ENCODE results near the gene KRTAP4-16. TPM values are rescaled to one million over a fixed set of nuclear protein-coding genes. Genes with fewer than 3 reads are reported as not detected.
"Not testable (repeated sequence)": the region's sequence is repeated elsewhere in the genome, so short reads cannot be mapped to it uniquely, and the experiment has no call there.

KRTAP4-16 gene
- polyA plus RNA-seq, 4 donors = not detected

GRCh38 chr17:41096055-41096454, 6.0 kb downstream of the KRTAP4-16 start:
- FAIRE-seq = no peak
- no peak for DNase-seq

GRCh38 chr17:41088760-41089352, 13.2 kb downstream of the KRTAP4-16 start:
- H3K27ac ChIP-seq (ENCODE audit: low read depth in 1 of 3, low read length in 2 of 3); H3K36me3 ChIP-seq (ENCODE audit: control insufficient read depth in 3 of 3, insufficient read depth in 2 of 3, low read depth in 1 of 3, low read length in 3 of 3); H3K4me1 ChIP-seq (ENCODE audit: control insufficient read depth in 3 of 3, insufficient read depth in 2 of 3, low read depth in 1 of 3, low read length in 2 of 3); H3K9me3 ChIP-seq (ENCODE audit: control insufficient read depth in 2 of 2, insufficient read depth in 1 of 2, low read depth in 1 of 2, low read length in 1 of 2); FAIRE-seq; H3K4me3 ChIP-seq (ENCODE audit: low read depth in 1 of 3, low read length in 3 of 3); DNase-seq; H3K27me3 ChIP-seq (ENCODE audit: control insufficient read depth in 3 of 3, insufficient read depth in 3 of 3, low read length in 3 of 3): not testable (repeated sequence)
- 55 to 78% (median 62%) methylated on average over 4 of the region's 4 CpGs for WGBS, 3 donors

More at GRCh38 chr17:41096055-41096454, 6.0 kb downstream of the KRTAP4-16 start:
- H3K4me3 ChIP-seq (ENCODE audit: low read depth in 1 of 3, low read length in 3 of 3) = no peak overlapping the region
- peaks cover 0 to 7% (median 2%) of the 10 kb centered on the region in 3 donors for H3K27me3 ChIP-seq (ENCODE audit: control insufficient read depth in 3 of 3, insufficient read depth in 3 of 3, low read length in 3 of 3)
- no peaks in the 10 kb centered on the region for H3K4me1 ChIP-seq (ENCODE audit: control insufficient read depth in 3 of 3, insufficient read depth in 2 of 3, low read depth in 1 of 3, low read length in 2 of 3)
- H3K27ac ChIP-seq (ENCODE audit: low read depth in 1 of 3, low read length in 2 of 3) = no peak overlapping the region
- H3K9me3 ChIP-seq (ENCODE audit: control insufficient read depth in 2 of 2, insufficient read depth in 1 of 2, low read depth in 1 of 2, low read length in 1 of 2) = no peaks in the 10 kb centered on the region
- H3K36me3 ChIP-seq (ENCODE audit: control insufficient read depth in 3 of 3, insufficient read depth in 2 of 3, low read depth in 1 of 3, low read length in 3 of 3) = no peaks in the 10 kb centered on the region
- 85 to 91% (median 86%) methylated on average over 7 of the region's 7 CpGs for WGBS, 3 donors

- H3K4me1 ChIP-seq (ENCODE audit: control insufficient read depth in 3 of 3, insufficient read depth in 2 of 3, low read depth in 1 of 3, low read length in 2 of 3); H3K4me3 ChIP-seq (ENCODE audit: low read depth in 1 of 3, low read length in 3 of 3); H3K27ac ChIP-seq (ENCODE audit: low read depth in 1 of 3, low read length in 2 of 3); FAIRE-seq; H3K36me3 ChIP-seq (ENCODE audit: control insufficient read depth in 3 of 3, insufficient read depth in 2 of 3, low read depth in 1 of 3, low read length in 3 of 3); H3K9me3 ChIP-seq (ENCODE audit: control insufficient read depth in 2 of 2, insufficient read depth in 1 of 2, low read depth in 1 of 2, low read length in 1 of 2); H3K27me3 ChIP-seq (ENCODE audit: control insufficient read depth in 3 of 3, insufficient read depth in 3 of 3, low read length in 3 of 3); DNase-seq: not testable (repeated sequence)
- WGBS, 3 donors = 66 to 80% (median 78%) methylated on average over 9 to 14 of the region's 14 CpGs
These were observed 17.7 kb downstream of the KRTAP4-16 start, which contains the start of gene KRTAP4-7 for GRCh38 chr17:41084100-41084856. Gene KRTAP4-7 (plus strand): TSS chr17:41084150. CDS start chr17:41084207, 57 bp downstream.

- not testable (repeated sequence) for FAIRE-seq; H3K27ac ChIP-seq (ENCODE audit: low read depth in 1 of 3, low read length in 2 of 3); H3K27me3 ChIP-seq (ENCODE audit: control insufficient read depth in 3 of 3, insufficient read depth in 3 of 3, low read length in 3 of 3); H3K36me3 ChIP-seq (ENCODE audit: control insufficient read depth in 3 of 3, insufficient read depth in 2 of 3, low read depth in 1 of 3, low read length in 3 of 3); H3K9me3 ChIP-seq (ENCODE audit: control insufficient read depth in 2 of 2, insufficient read depth in 1 of 2, low read depth in 1 of 2, low read length in 1 of 2); DNase-seq; H3K4me1 ChIP-seq (ENCODE audit: control insufficient read depth in 3 of 3, insufficient read depth in 2 of 3, low read depth in 1 of 3, low read length in 2 of 3); H3K4me3 ChIP-seq (ENCODE audit: low read depth in 1 of 3, low read length in 3 of 3)
- 59 to 79% (median 73%) methylated on average over 2 of the region's 2 CpGs for WGBS, 3 donors
These were observed 18.6 kb downstream of the KRTAP4-16 start for GRCh38 chr17:41083427-41083826.

- WGBS, 3 donors = 41 to 62% (median 55%) methylated on average over 4 of the region's 4 CpGs
- FAIRE-seq = no peak
- no peak for DNase-seq
These were observed 19.4 kb downstream of the KRTAP4-16 start for GRCh38 chr17:41082626-41083025.

GRCh38 chr17:41076788-41077187, 25.2 kb downstream of the KRTAP4-16 start:
- Histone ChIP-seq H3K36me3 (ENCODE audit: control insufficient read depth in 3 of 3, insufficient read depth in 2 of 3, low read depth in 1 of 3, low read length in 3 of 3) (no peaks in the 10 kb centered on the region), H3K4me1 (ENCODE audit: control insufficient read depth in 3 of 3, insufficient read depth in 2 of 3, low read depth in 1 of 3, low read length in 2 of 3) (no peaks in the 10 kb centered on the region), H3K27me3 (ENCODE audit: control insufficient read depth in 3 of 3, insufficient read depth in 3 of 3, low read length in 3 of 3) (peaks cover 0 to 3% (median 3%) of the 10 kb centered on the region in 3 donors), H3K27ac (ENCODE audit: low read depth in 1 of 3, low read length in 2 of 3) (no peak overlapping the region), H3K4me3 (ENCODE audit: low read depth in 1 of 3, low read length in 3 of 3) (no peak overlapping the region), H3K9me3 (ENCODE audit: control insufficient read depth in 2 of 2, insufficient read depth in 1 of 2, low read depth in 1 of 2, low read length in 1 of 2) (no peaks in the 10 kb centered on the region)
- no peak for FAIRE-seq
- no peak for DNase-seq

More at GRCh38 chr17:41082626-41083025, 19.4 kb downstream of the KRTAP4-16 start:
- H3K36me3 ChIP-seq (ENCODE audit: control insufficient read depth in 3 of 3, insufficient read depth in 2 of 3, low read depth in 1 of 3, low read length in 3 of 3) = no peaks in the 10 kb centered on the region
- H3K9me3 ChIP-seq (ENCODE audit: control insufficient read depth in 2 of 2, insufficient read depth in 1 of 2, low read depth in 1 of 2, low read length in 1 of 2) = no peaks in the 10 kb centered on the region
- H3K27me3 ChIP-seq (ENCODE audit: control insufficient read depth in 3 of 3, insufficient read depth in 3 of 3, low read length in 3 of 3) = peaks cover 0 to 3% (median 2%) of the 10 kb centered on the region in 3 donors
- H3K4me3 ChIP-seq (ENCODE audit: low read depth in 1 of 3, low read length in 3 of 3) = no peak overlapping the region
- H3K4me1 ChIP-seq (ENCODE audit: control insufficient read depth in 3 of 3, insufficient read depth in 2 of 3, low read depth in 1 of 3, low read length in 2 of 3) = no peaks in the 10 kb centered on the region
- H3K27ac ChIP-seq (ENCODE audit: low read depth in 1 of 3, low read length in 2 of 3) = no peak overlapping the region

- DNase-seq (no peak), FAIRE-seq (no peak)
- no peaks in the 10 kb centered on the region for H3K9me3 ChIP-seq (ENCODE audit: control insufficient read depth in 2 of 2, insufficient read depth in 1 of 2, low read depth in 1 of 2, low read length in 1 of 2)
- no peak overlapping the region for H3K4me3 ChIP-seq (ENCODE audit: low read depth in 1 of 3, low read length in 3 of 3)
- no peaks in the 10 kb centered on the region for H3K36me3 ChIP-seq (ENCODE audit: control insufficient read depth in 3 of 3, insufficient read depth in 2 of 3, low read depth in 1 of 3, low read length in 3 of 3)
- H3K4me1 ChIP-seq (ENCODE audit: control insufficient read depth in 3 of 3, insufficient read depth in 2 of 3, low read depth in 1 of 3, low read length in 2 of 3) = no peaks in the 10 kb centered on the region
- H3K27ac ChIP-seq (ENCODE audit: low read depth in 1 of 3, low read length in 2 of 3) = no peak overlapping the region
- peaks cover 0 to 3% (median 0%) of the 10 kb centered on the region in 3 donors for H3K27me3 ChIP-seq (ENCODE audit: control insufficient read depth in 3 of 3, insufficient read depth in 3 of 3, low read length in 3 of 3)
- 88 to 93% (median 89%) methylated on average over 2 of the region's 2 CpGs for WGBS, 3 donors
These were observed 28.3 kb downstream of the KRTAP4-16 start for GRCh38 chr17:41073676-41074075.

- Histone ChIP-seq H3K4me3 (ENCODE audit: low read depth in 1 of 3, low read length in 3 of 3) (no peak overlapping the region), H3K36me3 (ENCODE audit: control insufficient read depth in 3 of 3, insufficient read depth in 2 of 3, low read depth in 1 of 3, low read length in 3 of 3) (no peaks in the 10 kb centered on the region), H3K27me3 (ENCODE audit: control insufficient read depth in 3 of 3, insufficient read depth in 3 of 3, low read length in 3 of 3) (peaks cover 0 to 3% (median 0%) of the 10 kb centered on the region in 3 donors), H3K27ac (ENCODE audit: low read depth in 1 of 3, low read length in 2 of 3) (no peak overlapping the region), H3K4me1 (ENCODE audit: control insufficient read depth in 3 of 3, insufficient read depth in 2 of 3, low read depth in 1 of 3, low read length in 2 of 3) (no peaks in the 10 kb centered on the region), H3K9me3 (ENCODE audit: control insufficient read depth in 2 of 2, insufficient read depth in 1 of 2, low read depth in 1 of 2, low read length in 1 of 2) (no peaks in the 10 kb centered on the region)
- FAIRE-seq (no peak), DNase-seq (no peak)
- 84 to 90% (median 89%) methylated on average over 5 of the region's 5 CpGs for WGBS, 3 donors
These were observed 30.2 kb downstream of the KRTAP4-16 start for GRCh38 chr17:41071606-41072360.

Measured in small intestine (tissue), 7 donors.